Stimulated activated CD8-positive, alpha-beta memory T cell treated with anti-CD3 and anti-CD28 coated beads, Interleukin-4, amount 100 ng/mL, for 4 hours (primary cell): ENCODE results near the gene MAGEA8.
"Not testable (repeated sequence)": the region's sequence is repeated elsewhere in the genome, so short reads cannot be mapped to it uniquely, and the experiment has no call there.

Experiments used
- DNase-seq, 2 donors: peaks; one replicate each; pipeline ENCODE4 v3.0.0-alpha.2; 2020; ENCODE audit warnings: low read depth in 2 of 2, low spot score in 1 of 2

Gene MAGEA8

DNA sequence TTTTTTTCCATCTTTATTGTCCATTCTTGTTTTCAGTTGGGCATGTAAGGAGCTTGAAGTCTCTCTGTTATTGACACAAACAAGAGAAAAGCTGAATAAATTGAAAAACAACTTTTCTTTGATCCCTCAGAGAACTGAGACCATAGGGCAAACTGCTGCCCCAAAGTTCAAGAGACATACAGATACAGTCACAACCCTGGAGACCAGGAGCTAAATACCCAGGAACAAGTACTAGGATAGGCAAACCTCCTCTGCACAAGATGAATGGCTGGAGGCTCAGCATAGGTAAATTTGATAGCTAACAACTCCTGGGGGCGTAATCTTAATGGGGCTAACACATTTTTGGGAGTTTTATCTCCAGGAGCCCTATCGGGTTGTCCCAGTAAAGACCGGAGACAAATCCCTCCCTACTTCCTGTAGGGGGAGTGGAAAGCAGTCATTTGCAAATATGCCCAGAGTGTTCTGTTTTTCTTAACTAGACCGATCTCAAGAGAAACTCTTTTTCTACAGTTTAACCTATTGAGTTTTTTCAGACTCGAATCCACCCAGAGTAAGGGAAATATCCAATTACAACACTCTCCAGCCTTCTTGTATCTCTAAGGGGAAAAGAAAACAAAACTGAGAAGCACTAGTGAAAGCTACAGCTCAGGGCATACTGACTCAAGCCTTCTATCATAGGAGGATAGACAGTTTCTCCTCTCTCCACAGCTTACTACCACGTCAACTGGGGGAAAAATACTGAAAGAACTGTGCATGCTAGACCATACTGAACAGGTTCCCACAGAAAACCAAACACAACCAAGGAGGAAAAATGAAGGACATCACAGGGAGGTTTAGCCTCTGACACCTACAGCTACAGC is 23.1 kb downstream of the MAGEA8 start:
- no peak for DNase-seq

DNA sequence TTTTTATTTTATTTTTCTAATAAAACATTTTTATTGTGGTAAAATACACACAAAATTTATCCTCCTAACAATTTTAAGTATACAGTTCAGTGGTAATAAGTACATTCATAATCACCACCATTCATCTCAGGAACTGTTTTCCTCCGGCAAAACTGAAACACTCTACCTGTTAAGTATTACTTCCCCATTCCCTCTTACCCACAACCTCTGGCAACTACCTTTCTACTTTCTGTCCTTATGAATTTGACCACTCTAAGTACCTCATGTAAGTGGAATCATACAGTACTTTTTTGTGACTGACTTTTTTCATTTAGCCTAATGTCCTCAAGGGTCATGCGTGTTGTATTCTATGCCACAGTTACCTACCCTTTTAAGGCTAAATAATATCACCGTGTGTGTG is 27.3 kb downstream of the MAGEA8 start:
- DNase-seq = no peak

DNA sequence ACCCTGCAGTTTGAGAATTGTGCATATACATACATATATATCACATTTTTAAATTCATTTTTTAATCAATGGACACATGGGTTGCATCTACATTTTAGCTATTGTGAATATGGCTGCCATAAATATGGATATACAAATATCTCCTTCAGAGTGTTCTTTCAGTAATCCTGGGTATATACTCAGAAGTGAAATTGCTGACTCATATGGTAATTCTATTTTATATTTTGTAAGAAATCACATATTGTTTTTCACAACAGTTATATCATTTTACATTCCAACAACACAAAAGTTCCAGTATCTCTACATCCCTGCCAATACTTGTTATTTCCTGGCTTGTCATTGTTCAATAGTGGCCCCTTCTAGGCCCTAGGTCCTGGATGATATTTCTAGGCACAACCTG is 27.7 kb downstream of the MAGEA8 start:
- DNase-seq = no peak

- no peak for DNase-seq
Observed at GRCh38 chrX:149909324-149910177, 28.6 kb downstream of the MAGEA8 start.

- DNase-seq = no peak
Observed at GRCh38 chrX:149910178-149910695, 29.3 kb downstream of the MAGEA8 start.

DNA sequence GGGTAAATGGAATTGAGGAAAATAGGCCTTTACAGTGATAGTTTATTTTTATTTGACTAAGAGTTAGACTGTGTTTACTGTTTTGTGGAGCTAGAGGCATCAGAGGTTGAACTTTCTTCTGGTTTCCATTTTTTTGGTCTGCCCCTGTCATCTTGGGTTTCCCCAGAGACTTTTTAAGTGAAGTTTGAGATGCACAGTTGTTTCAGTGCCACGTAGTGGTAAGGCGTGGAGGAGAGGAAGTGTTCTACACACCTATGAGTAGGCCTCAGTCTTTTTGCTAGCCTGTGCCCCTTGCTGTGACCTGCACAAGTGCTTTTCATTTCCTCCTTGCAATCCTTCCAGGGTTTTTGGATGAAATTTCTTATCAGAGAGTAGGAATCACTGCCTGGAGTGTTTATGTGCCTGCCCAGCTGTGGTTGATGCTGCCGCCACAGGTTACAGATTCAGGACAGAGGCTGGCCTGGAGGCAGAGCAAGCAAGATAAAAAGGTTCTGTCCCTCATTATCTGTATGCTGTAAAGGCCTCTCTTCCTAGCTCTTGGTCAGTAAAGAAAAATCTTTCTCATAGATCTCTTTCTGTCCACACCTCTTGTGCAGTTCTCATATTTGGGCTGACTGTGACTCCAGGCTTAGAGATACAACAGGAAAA is 35.9 kb downstream of the MAGEA8 start:
- DNase-seq = no peak

DNA sequence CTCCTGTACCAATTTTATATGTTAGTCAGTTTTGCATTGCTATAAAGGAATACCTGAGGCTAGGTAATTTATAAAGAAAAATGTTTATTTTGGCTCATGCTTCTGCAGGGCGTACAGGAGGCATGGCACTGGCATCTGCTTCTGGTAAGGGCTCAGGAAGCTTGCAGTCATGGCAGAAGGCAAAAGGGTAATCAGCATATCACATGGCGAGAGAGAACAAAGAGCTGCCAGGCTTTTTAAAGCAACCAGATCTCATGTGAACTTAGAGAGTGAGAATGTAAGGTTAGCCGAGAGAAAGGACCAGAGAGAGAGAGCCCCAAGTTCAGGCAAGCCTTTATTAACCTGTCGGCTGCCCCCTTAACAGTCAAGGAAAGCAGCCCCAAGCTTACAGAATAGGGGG is 42.9 kb downstream of the MAGEA8 start:
- DNase-seq = not testable (repeated sequence)

GRCh38 chrX:149924434-149924833 is 43.5 kb downstream of the MAGEA8 start:
- DNase-seq = not testable (repeated sequence)

DNA sequence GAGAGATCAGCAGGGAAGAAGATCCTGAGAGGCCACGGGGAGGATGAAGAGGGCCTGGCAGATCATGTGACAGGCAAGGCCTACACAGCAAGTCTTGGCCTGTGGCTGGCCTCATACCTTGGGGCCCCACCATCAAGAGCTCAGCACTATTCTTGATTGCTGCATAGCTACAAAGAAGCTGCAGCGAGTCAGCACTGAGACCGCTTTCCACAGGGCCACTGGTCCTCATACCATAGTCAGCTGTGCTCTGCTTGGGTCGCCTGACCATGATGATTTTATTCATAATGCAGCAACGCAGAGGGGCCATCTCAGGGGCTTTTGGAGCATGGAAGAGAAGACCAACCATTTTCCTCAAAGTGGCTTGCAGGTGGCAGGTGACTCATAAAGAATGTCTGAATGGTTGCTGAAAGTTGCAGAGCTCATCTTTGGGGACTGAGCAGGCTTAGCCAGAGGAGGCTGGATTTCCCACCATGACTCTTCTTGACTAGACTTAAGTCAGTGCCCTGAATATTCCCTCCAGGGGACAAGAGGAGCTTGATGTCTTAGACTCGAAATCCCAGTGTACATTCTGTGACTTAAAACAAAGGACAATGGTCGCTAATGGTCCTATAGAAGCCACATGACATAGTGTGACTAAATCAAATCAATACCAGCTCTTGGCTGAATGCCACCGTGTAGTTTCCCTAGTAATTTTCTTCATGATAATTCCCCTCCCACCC is 46.4 kb downstream of the MAGEA8 start:
- not testable (repeated sequence) for DNase-seq

DNA sequence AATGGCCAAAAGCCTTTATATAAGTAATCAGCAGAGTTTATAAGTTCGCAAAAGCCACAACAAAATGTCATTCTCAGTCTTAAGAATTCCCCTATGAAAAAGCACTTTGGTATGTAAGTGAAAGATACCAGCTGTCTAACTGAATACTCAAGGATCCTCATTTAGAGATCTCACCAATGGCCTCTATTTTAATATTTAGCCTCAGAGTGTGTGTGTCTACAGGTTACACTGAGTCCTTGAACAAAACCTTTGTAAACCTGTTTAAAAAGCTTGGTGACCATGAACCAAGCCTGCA is 46.9 kb downstream of the MAGEA8 start:
- DNase-seq = not testable (repeated sequence)

- DNase-seq = not testable (repeated sequence)
Observed at GRCh38 chrX:149928635-149929034, 47.7 kb downstream of the MAGEA8 start.

DNA sequence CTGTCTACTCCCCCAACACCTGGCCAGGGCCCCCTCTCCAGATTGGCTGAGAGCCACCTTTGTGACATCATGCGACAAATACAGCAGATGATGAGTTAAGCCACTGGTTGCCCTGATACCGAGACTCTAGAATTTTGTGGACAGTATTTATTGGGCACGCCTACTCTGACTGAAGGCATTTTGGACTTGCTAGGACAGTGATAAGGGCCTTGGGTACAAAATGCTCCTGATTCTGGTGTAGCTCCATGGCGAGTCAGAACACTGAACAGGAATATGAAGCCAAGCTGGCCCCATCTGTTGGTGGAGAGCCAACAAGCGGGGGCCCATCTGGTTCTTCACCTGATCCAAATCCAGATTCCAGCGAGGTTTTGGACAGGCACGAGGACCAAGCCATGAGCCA is 48.4 kb downstream of the MAGEA8 start, which contains the start of gene HSFX4:
HSFX4 (plus strand) TSS at position 174 of the 400 bp plus-strand sequence; CDS start at position 246, 72 bp downstream.
- not testable (repeated sequence) for DNase-seq

DNA sequence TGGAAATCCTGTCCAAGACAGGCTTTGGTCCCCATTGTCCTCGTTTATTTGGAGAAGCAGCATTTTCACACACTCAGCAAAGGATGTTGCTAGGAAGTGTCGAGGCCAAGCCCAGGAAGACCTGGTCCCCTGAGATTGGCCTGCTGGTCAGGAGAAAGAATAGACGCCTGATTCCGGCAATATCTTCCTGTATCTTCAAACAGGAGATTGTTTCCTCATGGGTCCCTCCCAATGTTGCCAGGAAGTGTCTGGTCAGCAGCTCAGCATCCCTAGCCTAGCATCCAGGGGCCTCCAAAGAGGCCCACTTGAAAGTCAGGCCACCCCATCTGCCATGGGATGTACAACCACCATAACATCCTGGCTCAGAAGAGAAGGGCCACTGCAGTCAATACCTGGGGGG is 50.4 kb downstream of the MAGEA8 start:
- not testable (repeated sequence) for DNase-seq

- not testable (repeated sequence) for DNase-seq
Observed at GRCh38 chrX:149932150-149932549, 51.2 kb downstream of the MAGEA8 start.

GRCh38 chrX:149932970-149933369 is 52.0 kb downstream of the MAGEA8 start:
- DNase-seq = not testable (repeated sequence)

GRCh38 chrX:149933547-149933946 is 52.6 kb downstream of the MAGEA8 start:
- DNase-seq = not testable (repeated sequence)
